Glutamatergic neuron (in vitro differentiated cells): ENCODE measurements around the gene N4BP2. TPM values are rescaled to one million over a fixed set of nuclear protein-coding genes. Genes with fewer than 3 reads are reported as not detected.

ENCODE experiments used
- DNase-seq: peaks from one replicate; pipeline ENCODE4 v3.0.0; 2022
- H3K27ac Mint-ChIP-seq: one replicate; pipeline ENCODE4 v1.8.0; 2020; ENCODE audit warnings: mild to moderate bottlenecking, mixed read lengths, inconsistent platforms; ENCODE audit not compliant: unreplicated experiment
- H3K27me3 Mint-ChIP-seq: one replicate; pipeline ENCODE4 v1.8.0; 2020; ENCODE audit warnings: mild to moderate bottlenecking, moderate library complexity, mixed read lengths, inconsistent platforms; ENCODE audit not compliant: unreplicated experiment
- H3K36me3 Mint-ChIP-seq: one replicate; pipeline ENCODE4 v1.8.0; 2020; ENCODE audit warnings: mild to moderate bottlenecking, mixed read lengths, inconsistent platforms; ENCODE audit not compliant: unreplicated experiment
- H3K4me1 Mint-ChIP-seq: one replicate; pipeline ENCODE4 v1.8.0; 2020; ENCODE audit warnings: mild to moderate bottlenecking, low read depth, mixed read lengths, inconsistent platforms; ENCODE audit not compliant: unreplicated experiment
- H3K4me3 Mint-ChIP-seq: one replicate; pipeline ENCODE4 v1.8.0; 2020; ENCODE audit warnings: mild to moderate bottlenecking, mixed read lengths, inconsistent platforms; ENCODE audit not compliant: unreplicated experiment
- H3K9me3 Mint-ChIP-seq: one replicate; pipeline ENCODE4 v1.8.0; 2020; ENCODE audit warnings: mild to moderate bottlenecking, moderate library complexity, mixed read lengths, inconsistent platforms; ENCODE audit not compliant: unreplicated experiment
- total RNA-seq: library from RNA; stranded (reverse); fragmentation: NEBNext Ultra II Directional; extraction: Animal tissue kit (Norgen Biotek cat#: 25700); gene quantifications from one replicate; pipeline ENCODE4 v1.2.1, GENCODE V29; 2021; ENCODE audit not compliant: unreplicated experiment
- TF ChIP-seq, protein P1 (sequence below): fragments of 200-600 bp; sonication (generic); IDR thresholded peaks from one replicate; pipeline ENCODE4 v1.5.0; 2021; ENCODE audit not compliant: partially characterized antibody, unreplicated experiment

N4BP2 gene
- total RNA-seq, 1 donor from 2014 or later: 9.7 TPM

DNA sequence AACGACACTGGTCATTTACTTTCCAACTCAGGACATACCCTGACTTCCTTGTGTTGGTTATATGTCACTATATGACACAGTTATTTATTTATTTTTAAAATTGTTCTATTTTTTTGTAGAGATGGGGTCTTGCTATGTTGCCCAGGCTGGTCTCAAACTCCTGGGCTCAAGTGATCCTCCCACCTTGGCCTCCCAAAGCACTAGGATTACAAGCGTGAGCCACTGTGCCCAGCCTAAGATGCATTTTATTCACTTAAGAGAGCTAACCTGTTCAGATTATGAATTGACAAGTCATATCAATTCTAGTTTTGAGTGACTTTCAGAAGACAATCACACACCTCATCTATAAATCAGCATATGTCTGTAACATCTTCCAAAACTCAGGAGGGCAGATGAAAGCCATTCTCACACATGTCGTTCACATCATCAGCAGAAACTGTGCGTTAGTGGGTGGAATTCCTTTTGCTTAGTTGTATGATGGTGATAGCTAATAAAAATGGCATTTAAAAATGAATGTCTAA is 130.8 kb downstream of the N4BP2 start:
- TF ChIP-seq, protein P1, sequence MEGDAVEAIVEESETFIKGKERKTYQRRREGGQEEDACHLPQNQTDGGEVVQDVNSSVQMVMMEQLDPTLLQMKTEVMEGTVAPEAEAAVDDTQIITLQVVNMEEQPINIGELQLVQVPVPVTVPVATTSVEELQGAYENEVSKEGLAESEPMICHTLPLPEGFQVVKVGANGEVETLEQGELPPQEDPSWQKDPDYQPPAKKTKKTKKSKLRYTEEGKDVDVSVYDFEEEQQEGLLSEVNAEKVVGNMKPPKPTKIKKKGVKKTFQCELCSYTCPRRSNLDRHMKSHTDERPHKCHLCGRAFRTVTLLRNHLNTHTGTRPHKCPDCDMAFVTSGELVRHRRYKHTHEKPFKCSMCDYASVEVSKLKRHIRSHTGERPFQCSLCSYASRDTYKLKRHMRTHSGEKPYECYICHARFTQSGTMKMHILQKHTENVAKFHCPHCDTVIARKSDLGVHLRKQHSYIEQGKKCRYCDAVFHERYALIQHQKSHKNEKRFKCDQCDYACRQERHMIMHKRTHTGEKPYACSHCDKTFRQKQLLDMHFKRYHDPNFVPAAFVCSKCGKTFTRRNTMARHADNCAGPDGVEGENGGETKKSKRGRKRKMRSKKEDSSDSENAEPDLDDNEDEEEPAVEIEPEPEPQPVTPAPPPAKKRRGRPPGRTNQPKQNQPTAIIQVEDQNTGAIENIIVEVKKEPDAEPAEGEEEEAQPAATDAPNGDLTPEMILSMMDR: no peak
- H3K9me3 Mint-ChIP-seq: no peaks in the 10 kb centered on the region
- no peak overlapping the region for H3K27ac Mint-ChIP-seq
- peaks cover 3% of the 10 kb centered on the region for H3K4me1 Mint-ChIP-seq
- no peaks in the 10 kb centered on the region for H3K36me3 Mint-ChIP-seq
- H3K27me3 Mint-ChIP-seq: no peaks in the 10 kb centered on the region
- no peak for DNase-seq
- H3K4me3 Mint-ChIP-seq: no peak overlapping the region

DNA sequence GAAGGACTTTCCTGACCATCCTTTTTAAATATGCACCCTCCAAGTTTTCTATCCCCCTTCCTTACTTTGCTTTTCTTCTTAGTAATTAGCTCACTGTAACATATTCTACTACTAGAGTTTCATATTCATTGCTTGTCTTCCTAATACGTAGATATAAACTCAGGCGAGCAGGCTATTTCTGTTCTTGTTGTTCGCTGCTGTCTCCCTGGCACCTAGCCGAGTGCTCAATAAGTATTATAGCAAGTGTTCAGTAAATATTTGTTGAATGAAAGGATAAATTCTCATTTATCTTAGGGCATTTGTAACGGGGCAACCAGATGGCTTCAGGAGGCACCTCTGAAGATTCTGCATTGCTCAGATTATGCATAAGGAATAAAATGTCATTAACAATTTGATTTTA is 133.4 kb downstream of the N4BP2 start:
- H3K4me3 Mint-ChIP-seq: no peak overlapping the region
- H3K27ac Mint-ChIP-seq: no peak overlapping the region
- no peak for DNase-seq
- TF ChIP-seq, protein P1: no peak
- H3K36me3 Mint-ChIP-seq: no peaks in the 10 kb centered on the region
- no peaks in the 10 kb centered on the region for H3K27me3 Mint-ChIP-seq
- H3K9me3 Mint-ChIP-seq: no peaks in the 10 kb centered on the region
- peaks cover 3% of the 10 kb centered on the region for H3K4me1 Mint-ChIP-seq

DNA sequence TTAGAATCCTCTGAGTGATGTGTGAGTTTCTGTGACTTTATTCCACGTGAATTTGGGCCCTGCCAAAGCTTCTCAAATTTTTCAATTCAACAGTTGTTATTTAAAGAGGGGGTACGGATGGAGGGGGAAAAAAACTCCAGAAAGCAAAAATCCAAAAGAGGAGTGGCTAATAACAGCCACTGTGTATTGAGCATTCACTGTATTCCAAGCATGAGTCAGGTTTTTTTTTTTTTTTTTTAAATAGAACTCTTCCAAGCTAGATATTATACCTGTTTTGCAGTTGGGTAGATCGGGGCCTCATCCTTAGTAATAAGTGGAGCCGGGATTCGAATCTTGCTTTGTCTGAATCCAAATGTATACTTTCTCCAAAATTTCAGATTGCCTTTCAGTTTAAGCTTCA is 133.8 kb downstream of the N4BP2 start:
- no peak for DNase-seq
- Mint-ChIP-seq H3K4me1 (peaks cover 3% of the 10 kb centered on the region), H3K4me3 (no peak overlapping the region), H3K27me3 (no peaks in the 10 kb centered on the region), H3K9me3 (no peaks in the 10 kb centered on the region), H3K27ac (no peak overlapping the region), H3K36me3 (no peaks in the 10 kb centered on the region)
- TF ChIP-seq, protein P1: no peak

DNA sequence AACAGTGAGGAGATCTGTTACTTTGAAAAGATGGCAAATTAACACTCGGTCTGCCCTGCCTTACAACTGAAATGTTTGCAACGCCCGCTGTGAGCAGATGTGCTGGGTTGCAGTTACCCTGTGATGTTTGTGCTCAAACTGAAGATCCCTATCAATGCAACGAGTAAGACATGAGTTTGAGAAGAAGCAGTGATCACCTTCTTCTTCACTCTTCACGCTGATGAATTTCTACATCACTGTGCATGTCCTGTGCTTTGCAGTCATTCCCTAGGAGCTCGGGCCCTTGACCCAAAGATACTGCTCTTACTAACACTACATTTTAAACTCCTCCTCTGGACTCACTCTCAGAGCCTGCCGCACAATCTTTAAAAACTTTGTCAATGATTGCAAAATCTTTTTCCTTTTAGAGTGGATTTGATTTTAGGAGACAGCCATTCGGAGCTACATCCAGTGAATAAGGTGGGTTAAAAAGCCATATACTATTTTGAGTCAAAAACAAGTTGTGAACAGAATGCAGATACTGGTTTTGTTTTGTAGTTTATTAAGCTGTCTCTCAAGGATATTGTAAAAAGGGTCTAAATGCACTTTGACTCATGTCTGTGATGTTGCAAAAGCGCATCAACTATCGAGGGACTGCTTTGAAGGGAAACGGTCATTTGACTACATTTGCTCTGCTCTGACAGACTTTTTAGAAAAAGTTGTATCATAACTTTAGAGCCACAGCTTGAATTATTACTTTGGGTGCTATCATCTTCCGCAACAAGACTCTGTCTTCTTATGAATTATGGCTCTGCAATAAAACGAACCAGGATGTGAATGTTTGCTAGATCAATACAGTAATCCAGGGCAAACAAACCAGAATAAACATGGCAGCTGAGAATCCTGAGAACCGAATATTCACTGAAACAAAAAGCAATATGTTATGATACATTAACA is 134.5 kb downstream of the N4BP2 start:
- Mint-ChIP-seq H3K4me3 (no peak overlapping the region), H3K27ac (no peak overlapping the region), H3K4me1 (peaks cover 3% of the 10 kb centered on the region), H3K36me3 (no peaks in the 10 kb centered on the region), H3K9me3 (no peaks in the 10 kb centered on the region), H3K27me3 (no peaks in the 10 kb centered on the region)
- TF ChIP-seq, protein P1: no peak
- DNase-seq: no peak
